ENCODE results near the gene OR1A1. TPM values are rescaled to one million over a fixed set of nuclear protein-coding genes. Genes with fewer than 3 reads are reported as not detected.
"Not testable (repeated sequence)": the region's sequence is repeated elsewhere in the genome, so short reads cannot be mapped to it uniquely, and the experiment has no call there.

OR1A1 gene
- total RNA-seq, 1 experiment from 2014 or later, result not detected

DNA sequence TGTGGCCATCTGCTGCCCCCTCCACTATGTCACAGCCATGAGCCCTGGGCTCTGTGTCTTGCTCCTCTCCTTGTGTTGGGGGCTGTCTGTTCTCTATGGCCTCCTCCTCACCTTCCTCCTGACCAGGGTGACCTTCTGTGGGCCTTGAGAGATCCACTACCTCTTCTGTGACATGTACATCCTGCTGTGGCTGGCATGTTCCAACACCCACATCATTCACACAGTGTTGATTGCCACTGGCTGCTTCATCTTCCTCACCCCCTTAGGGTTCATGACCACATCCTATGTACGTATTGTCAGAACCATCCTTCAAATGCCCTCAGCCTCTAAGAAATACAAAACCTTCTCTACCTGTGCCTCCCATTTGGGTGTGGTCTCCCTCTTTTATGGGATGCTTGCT is 33.6 kb downstream of the OR1A1 start:
- H3K4me2 ChIP-seq (ENCODE audit: low read length); H3K27ac ChIP-seq (ENCODE audit: low read depth, low read length); H3K36me3 ChIP-seq (ENCODE audit: control insufficient read depth in 1 of 2, insufficient read depth in 2 of 2, low read length in 2 of 2); H3K27me3 ChIP-seq (ENCODE audit: insufficient read depth, low read length); H3K9ac ChIP-seq (ENCODE audit: low read length); DNase-seq (ENCODE audit: low read depth, low spot score); POLR2A ChIA-PET; CTCF ChIA-PET; H3K79me2 ChIP-seq (ENCODE audit: insufficient read depth, low read length); H3K4me3 ChIP-seq (replicated peaks in 1 of 2; ENCODE audit: low read depth in 1 of 2, low read length in 2 of 2); H4K20me1 ChIP-seq (ENCODE audit: insufficient read depth); H3K9me3 ChIP-seq (ENCODE audit: control insufficient read depth in 1 of 2, insufficient read depth in 1 of 2, low read depth in 1 of 2, low read length in 2 of 2); ATAC-seq; H2AFZ ChIP-seq (ENCODE audit: low read depth, low read length, poor library complexity, severe bottlenecking); H3K9me2 ChIP-seq (ENCODE audit: insufficient read depth); BruUV-seq (replicated peaks); H3K4me1 ChIP-seq (ENCODE audit: control insufficient read depth in 1 of 2, insufficient read depth in 2 of 2, low read length in 2 of 2); intact Hi-C loops (cut with micrococcal nuclease); RAD21 ChIA-PET (ENCODE audit: low non-redundant PET in 1 of 2, low total read pairs in 2 of 2, uncharacterized antibody in 2 of 2, unreplicated experiment in 2 of 2): not testable (repeated sequence)

DNA sequence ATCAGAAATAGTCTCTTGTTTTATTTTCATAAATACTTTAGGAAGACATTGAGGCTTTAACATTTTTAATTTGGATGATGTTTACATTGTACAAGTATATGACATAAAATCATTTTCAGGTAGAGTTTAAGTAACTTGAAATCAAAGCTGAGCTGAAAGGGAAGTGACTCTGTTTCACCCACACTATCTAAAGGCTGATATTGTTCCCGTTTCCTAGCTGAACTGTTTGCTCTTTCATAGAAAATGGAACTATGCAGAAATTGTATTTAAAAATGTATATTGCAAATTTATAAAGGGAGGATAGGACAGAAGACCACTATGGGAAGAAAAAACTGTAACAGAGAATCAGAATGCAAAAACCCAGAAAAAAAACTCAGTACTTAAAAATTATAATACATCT is 37.4 kb downstream of the OR1A1 start:
- H4K20me1 ChIP-seq (ENCODE audit: insufficient read depth); H3K79me2 ChIP-seq (ENCODE audit: insufficient read depth, low read length); H3K27ac ChIP-seq (ENCODE audit: low read depth, low read length); H2AFZ ChIP-seq (ENCODE audit: low read depth, low read length, poor library complexity, severe bottlenecking); intact Hi-C loops (cut with micrococcal nuclease); BruUV-seq (replicated peaks); H3K4me3 ChIP-seq (replicated peaks in 1 of 2; ENCODE audit: low read depth in 1 of 2, low read length in 2 of 2); H3K36me3 ChIP-seq (ENCODE audit: control insufficient read depth in 1 of 2, insufficient read depth in 2 of 2, low read length in 2 of 2); CTCF ChIA-PET; H3K9me2 ChIP-seq (ENCODE audit: insufficient read depth); DNase-seq (ENCODE audit: low read depth, low spot score); RAD21 ChIA-PET (ENCODE audit: low non-redundant PET in 1 of 2, low total read pairs in 2 of 2, uncharacterized antibody in 2 of 2, unreplicated experiment in 2 of 2); H3K27me3 ChIP-seq (ENCODE audit: insufficient read depth, low read length); H3K9ac ChIP-seq (ENCODE audit: low read length); H3K4me1 ChIP-seq (ENCODE audit: control insufficient read depth in 1 of 2, insufficient read depth in 2 of 2, low read length in 2 of 2); ATAC-seq; H3K9me3 ChIP-seq (ENCODE audit: control insufficient read depth in 1 of 2, insufficient read depth in 1 of 2, low read depth in 1 of 2, low read length in 2 of 2); H3K4me2 ChIP-seq (ENCODE audit: low read length); POLR2A ChIA-PET: not testable (repeated sequence)

DNA sequence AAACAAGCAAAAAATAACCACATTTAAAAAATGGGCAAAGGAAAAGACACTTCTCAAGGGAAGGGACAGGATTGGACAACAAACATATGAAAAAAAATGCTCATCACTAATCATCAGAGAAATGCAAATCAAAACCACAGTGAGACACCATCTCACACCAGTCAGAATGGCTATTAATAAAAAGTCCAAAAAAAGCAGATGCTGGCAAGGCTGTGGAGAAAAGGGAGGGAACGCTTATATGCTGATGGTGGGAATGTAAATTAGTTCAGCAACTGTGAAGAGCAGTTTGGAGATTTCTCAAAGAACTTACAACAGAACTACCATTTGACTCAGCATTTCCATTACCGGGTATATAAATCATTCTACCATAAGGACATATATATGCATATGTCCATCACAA is 41.5 kb downstream of the OR1A1 start:
- H2AFZ ChIP-seq (ENCODE audit: low read depth, low read length, poor library complexity, severe bottlenecking); H3K4me1 ChIP-seq (ENCODE audit: control insufficient read depth in 1 of 2, insufficient read depth in 2 of 2, low read length in 2 of 2); H3K27me3 ChIP-seq (ENCODE audit: insufficient read depth, low read length); CTCF ChIA-PET; H3K79me2 ChIP-seq (ENCODE audit: insufficient read depth, low read length); ATAC-seq; POLR2A ChIA-PET; H3K36me3 ChIP-seq (ENCODE audit: control insufficient read depth in 1 of 2, insufficient read depth in 2 of 2, low read length in 2 of 2); H3K4me3 ChIP-seq (replicated peaks in 1 of 2; ENCODE audit: low read depth in 1 of 2, low read length in 2 of 2); H3K27ac ChIP-seq (ENCODE audit: low read depth, low read length); DNase-seq (ENCODE audit: low read depth, low spot score); H3K4me2 ChIP-seq (ENCODE audit: low read length); RAD21 ChIA-PET (ENCODE audit: low non-redundant PET in 1 of 2, low total read pairs in 2 of 2, uncharacterized antibody in 2 of 2, unreplicated experiment in 2 of 2); H3K9me3 ChIP-seq (ENCODE audit: control insufficient read depth in 1 of 2, insufficient read depth in 1 of 2, low read depth in 1 of 2, low read length in 2 of 2); BruUV-seq (replicated peaks); H4K20me1 ChIP-seq (ENCODE audit: insufficient read depth); intact Hi-C loops (cut with micrococcal nuclease); H3K9me2 ChIP-seq (ENCODE audit: insufficient read depth); H3K9ac ChIP-seq (ENCODE audit: low read length): not testable (repeated sequence)

Data from HCT116 (cell line).